OCI-LY7 (cell line): Measurements from ENCODE around the gene ZGRF1.

Source experiments
- EZH2phosphoT487 ChIP-seq: fragments of 200-600 bp; sonication (generic); IDR thresholded peaks from 2 replicates; pipeline ENCODE4 v1.6.1; 2018; ENCODE audit warnings: low read depth, borderline replicate concordance, mild to moderate bottlenecking, mixed run types, antibody characterized with exemption, low read length, moderate library complexity, mixed read lengths
- TF ChIP-seq, protein P1 (sequence below): fragments of 200-600 bp; sonication (generic); conservative IDR thresholded peaks from 2 replicates; pipeline ENCODE4 v1.5.1; 2014; ENCODE audit warnings: mild to moderate bottlenecking, antibody characterized with exemption, low read length, moderate library complexity, mixed read lengths

DNA sequence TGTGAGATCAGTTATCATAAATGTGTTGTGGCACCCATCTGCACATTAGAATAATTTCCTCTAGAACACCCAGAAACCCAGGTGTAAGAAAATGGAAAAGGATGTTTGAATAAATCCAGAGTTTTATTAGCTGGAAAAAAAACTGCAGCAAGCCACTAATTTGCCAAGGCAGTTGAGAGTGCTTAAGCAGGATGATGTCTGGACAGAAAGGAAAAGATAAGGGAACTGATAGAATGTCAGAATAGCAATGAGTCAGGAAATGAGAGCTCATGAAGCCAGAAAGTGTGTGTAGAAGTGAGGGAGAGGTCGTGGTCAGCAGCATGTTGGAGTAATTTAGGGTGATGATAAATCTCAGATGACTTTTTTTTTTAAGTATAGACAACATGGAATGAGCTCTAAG is 105.6 kb downstream of the ZGRF1 start:
- TF ChIP-seq, protein P1, sequence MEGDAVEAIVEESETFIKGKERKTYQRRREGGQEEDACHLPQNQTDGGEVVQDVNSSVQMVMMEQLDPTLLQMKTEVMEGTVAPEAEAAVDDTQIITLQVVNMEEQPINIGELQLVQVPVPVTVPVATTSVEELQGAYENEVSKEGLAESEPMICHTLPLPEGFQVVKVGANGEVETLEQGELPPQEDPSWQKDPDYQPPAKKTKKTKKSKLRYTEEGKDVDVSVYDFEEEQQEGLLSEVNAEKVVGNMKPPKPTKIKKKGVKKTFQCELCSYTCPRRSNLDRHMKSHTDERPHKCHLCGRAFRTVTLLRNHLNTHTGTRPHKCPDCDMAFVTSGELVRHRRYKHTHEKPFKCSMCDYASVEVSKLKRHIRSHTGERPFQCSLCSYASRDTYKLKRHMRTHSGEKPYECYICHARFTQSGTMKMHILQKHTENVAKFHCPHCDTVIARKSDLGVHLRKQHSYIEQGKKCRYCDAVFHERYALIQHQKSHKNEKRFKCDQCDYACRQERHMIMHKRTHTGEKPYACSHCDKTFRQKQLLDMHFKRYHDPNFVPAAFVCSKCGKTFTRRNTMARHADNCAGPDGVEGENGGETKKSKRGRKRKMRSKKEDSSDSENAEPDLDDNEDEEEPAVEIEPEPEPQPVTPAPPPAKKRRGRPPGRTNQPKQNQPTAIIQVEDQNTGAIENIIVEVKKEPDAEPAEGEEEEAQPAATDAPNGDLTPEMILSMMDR, result no peak
- no peak for TF ChIP-seq EZH2phosphoT487
